ENCODE results near the gene ARV1.
"Not testable (repeated sequence)": the region's sequence is repeated elsewhere in the genome, so short reads cannot be mapped to it uniquely, and the experiment has no call there.

Gene ARV1

DNA sequence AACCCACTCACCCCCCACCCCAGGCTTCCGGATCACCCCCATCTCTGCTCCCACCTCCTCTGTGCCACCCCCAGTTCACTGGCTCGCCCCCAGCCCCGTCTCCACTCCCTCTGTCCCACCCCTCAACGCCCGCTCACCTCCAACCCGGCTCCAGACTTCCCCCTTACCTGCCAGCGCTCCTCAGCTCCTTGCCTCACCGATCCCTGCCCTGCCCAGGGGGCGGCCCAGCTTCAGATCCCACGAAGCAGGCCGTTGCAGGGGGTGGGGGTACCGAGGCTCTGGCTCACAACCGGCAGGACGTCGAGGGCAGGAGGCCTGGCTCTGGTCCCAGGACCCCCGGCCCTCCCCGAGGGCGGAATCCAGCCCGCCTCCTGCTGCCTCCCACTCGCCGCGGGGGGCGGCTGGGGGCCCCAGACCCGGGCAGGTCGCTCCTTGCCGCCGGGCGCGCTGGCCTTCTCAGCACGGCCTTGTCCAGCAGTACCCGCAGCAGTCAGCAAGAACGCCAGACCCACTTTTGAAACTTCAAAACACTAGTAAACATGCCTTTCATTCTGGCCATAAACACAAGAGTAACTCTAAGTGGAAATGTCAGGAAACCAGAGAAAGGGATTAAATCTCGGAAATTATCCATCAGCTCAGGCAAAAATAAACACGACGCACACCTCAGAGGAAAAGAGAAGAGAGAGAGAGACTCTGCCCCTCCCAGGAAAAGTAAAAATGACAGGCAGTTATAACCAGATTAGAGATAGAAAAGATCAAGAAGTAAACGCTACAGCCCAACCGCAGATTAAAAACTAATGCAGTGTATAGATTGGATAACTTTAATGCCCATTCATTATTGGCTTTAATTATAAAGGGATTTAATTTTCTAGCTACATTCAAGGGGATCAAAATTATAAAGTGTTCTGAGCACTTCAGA lies 62.2 kb downstream of the ARV1 start:
- no peak for DNase-seq (ENCODE audit: low read depth in 1 of 2, low spot score in 1 of 2)

DNA sequence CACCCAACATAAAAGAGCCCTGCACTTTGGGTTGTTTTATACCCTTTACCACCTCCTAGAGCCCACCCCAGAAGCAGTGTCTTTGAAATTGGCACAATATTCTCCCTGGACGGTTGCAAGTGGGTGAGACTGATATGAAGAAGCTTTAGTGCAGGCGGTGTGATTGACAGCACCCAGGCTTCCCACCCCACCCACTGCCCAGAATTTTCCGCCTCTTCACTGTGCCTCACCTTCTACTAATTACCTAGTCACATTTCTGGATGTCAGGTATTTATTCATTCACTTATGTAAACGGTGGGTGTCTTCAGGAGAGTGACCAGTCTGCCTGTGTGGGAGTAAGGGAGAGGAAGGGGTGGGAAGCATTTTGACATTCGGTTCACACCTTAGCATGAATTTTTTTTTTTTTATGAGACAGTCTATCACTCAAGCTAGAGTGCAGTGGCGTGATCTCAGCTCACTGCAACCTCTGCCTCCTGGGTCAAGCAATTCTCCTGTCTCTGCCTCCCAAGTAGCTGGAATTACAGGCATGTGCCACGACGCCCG lies 62.9 kb downstream of the ARV1 start:
- no peak for DNase-seq (ENCODE audit: low read depth in 1 of 2, low spot score in 1 of 2)

DNA sequence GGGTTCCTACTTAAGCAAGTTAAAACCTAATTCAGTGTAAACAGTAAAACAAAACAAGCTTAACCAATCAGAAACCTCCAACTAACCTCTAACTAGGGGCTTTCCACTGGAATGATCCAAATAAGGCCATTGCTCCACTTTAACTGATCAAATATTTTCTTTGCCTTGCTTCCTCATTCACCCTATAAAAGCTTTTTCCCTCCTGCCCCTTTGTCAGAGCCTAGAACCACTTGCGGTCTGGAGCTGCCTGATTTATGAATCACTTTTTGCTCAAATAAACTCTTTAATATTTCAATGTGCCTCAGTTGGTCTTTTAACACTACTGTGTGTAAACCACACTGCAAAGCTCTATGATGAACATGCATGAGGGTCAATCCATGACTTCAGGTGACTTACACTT lies 65.7 kb downstream of the ARV1 start:
- DNase-seq (ENCODE audit: low read depth in 1 of 2, low spot score in 1 of 2), result no peak

DNA sequence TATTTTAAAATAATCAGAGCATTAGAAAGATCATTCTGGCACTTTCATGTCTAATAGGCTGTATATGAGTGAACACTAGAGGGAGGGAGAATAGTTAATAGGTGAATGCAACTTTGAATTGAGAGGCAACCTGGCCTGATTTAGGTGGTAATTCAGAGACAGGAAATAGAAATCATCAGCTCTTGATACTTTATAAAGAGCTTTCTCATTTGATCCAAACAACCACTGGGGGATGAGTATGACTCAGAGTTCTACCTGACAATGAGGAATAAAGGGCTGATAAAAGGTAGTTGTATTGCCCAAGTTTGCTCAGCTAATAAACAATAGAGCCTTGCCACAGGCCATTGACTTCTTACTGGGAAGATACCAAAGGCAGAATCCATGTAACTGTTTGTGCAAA lies 66.4 kb downstream of the ARV1 start:
- no peak for DNase-seq (ENCODE audit: low read depth in 1 of 2, low spot score in 1 of 2)

DNA sequence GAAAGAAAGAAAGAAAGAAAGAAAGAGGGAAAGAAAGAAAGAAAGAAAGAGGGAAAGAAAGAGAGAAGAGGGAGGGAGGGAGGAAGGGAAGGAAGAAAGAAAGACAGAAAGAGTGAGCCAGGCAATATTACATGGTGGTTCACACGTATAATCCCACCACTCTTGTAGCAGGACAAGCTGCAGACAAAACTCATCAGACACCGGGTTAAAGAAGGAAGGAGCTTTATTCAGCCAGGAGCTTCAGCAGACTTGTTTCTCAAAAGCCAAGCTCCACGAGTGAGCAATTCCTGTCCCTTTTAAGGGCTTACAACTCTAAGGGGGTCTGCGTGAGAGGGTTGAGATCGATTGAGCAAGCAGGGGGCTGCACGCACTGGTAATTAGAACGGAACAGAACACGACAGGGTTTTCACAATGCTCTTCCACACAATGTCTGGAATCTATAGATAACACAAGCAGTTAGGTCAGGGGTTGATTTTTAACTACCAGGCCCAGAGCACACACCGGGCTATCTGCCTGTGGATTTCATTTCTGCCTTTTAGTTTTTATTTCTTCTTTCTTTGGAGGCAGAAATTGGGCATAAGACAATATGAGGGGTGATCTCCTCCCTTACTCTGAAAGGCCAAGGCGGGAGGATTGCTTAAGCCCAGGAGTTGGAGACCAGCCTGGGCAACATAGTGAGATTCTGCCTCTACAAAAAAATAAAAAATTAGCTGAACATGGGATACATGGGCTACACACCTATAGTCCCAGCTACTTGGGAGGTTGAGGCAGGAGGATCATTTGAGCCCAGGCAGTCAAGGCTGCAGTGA lies 67.2 kb downstream of the ARV1 start:
- not testable (repeated sequence) for DNase-seq (ENCODE audit: low read depth in 1 of 2, low spot score in 1 of 2)

DNA sequence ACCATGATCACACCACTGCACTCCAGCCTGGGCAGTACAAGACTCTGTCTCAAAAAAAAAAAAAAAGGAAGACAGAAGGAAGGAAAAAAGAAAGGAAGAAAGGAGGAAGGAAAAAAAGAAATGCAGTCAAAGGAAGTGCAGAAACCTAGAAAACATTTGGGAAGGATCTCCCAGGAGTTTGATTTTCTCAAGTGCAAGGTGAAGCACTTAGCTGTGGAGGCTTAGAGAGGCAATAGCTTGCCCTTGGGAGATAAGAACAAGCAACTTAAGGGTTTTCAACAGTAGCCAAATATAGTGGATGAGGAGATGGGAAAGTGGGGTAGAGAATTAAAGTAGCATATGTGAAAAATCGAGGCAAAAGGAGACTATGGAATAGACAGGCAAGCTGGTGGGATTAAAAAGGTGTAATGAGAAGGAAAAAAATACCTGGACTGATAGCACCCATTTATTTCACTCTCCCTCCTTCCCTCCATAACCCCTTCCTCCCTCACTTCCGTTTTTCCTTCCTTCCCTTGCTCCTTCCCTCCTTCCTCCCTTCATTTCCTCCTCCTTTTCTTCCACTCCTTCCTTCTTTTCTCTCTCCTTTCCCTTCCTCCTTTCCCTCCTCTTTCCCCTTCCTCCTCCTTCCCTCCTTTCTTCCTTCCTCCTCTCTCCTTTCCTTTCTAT lies 68.0 kb downstream of the ARV1 start:
- no peak for DNase-seq (ENCODE audit: low read depth in 1 of 2, low spot score in 1 of 2)

DNA sequence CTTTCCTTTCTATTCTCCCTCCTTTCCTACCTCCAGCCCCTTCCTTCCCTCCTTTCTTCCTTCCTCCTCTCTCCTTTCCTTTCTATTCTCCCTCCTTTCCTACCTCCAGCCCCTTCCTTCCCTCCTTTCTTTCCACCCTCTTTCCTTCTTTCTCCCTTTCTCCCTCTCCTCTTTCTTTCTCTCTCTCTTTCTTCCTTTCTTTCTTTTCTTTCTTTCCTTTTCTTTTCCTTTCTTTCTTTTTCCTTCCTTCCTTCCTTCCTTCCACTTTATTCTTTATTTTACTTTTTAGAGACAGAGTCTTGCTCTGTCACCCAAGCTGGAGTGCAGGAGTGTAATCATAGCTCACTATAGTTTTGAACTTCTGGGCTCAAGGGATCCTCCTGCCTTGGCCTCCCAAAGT lies 68.6 kb downstream of the ARV1 start:
- DNase-seq (ENCODE audit: low read depth in 1 of 2, low spot score in 1 of 2), result not testable (repeated sequence)

DNA sequence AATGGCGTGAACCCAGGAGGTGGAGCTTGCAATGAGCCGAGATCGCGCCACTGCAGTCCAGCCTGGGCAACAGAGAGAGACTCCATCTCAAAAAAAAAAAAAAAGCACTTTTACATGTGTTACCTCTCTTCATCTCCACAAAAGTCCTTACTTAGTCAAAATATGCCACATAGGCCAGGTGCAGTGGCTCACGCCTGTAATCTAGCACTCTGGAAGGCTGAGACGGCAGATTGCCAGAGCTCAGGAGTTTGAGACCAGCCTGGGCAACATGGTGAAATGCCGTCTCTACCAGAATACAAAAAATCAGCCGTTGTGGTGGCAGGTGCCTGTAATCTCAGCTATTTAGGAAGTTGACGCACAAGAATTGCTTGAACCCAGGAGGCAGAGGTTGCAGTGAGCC lies 69.5 kb downstream of the ARV1 start:
- not testable (repeated sequence) for DNase-seq (ENCODE audit: low read depth in 1 of 2, low spot score in 1 of 2)

DNA sequence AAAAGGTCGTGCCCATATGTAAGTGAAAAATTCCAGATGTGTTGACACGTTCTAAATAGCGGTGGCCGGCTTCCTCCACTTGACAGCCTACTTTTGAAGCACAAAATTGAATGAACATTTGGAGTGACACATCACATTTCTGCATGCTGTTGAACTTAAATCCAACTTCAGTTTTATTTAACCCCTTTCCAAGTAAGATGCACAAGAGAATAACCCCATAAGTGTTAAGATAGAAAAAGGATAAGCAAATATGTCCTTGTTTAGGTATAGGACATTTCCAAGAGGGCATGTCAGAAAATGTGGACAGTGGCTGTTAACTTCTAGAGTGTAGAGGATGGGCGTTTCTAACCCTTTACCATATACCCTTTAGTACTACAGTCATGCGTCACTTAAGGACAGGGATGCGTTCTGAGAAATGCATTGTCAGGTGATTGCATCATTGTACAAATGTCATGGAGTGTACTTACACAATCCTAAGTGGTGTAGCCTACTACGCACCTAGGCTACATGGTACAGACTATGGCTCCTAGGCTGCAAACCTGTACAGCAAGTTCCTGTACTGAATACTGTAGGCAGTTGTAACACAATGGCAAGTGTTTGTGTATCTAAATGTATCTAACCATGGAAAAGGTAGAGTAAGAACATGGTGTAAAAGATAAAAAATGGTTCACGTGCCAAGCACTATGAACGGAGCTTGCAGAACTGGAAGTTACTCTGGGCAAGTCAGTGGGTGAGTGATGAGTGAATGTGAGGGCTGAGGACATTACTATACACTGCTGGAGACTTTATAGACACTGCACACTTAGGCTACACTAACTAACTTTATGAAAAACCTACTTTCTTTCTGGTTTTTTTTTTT lies 70.5 kb downstream of the ARV1 start:
- no peak for DNase-seq (ENCODE audit: low read depth in 1 of 2, low spot score in 1 of 2)

Measured in activated T-helper 1 cell treated with anti-CD3 and anti-CD28 coated beads, Interleukin-2, amount 50 U/mL, for 16 hours (primary cell).